AG09319 (cell line): Measurements from ENCODE around the gene S100A5.
A peak's percentile ranks its signal among the peaks of the same experiment; 100 is the strongest.

Experiments
- DNase-seq: peaks from one replicate; pipeline ENCODE4 v3.0.0-alpha.2; 2010; ENCODE audit warnings: low read depth; ENCODE audit errors: extremely low read depth
- CTCF ChIP-seq: IDR thresholded peaks from 2 replicates; pipeline ENCODE4 v1.5.1; 2011; ENCODE audit warnings: low read depth, mild to moderate bottlenecking, inconsistent platforms, low read length, moderate library complexity

The S100A5 gene

DNA sequence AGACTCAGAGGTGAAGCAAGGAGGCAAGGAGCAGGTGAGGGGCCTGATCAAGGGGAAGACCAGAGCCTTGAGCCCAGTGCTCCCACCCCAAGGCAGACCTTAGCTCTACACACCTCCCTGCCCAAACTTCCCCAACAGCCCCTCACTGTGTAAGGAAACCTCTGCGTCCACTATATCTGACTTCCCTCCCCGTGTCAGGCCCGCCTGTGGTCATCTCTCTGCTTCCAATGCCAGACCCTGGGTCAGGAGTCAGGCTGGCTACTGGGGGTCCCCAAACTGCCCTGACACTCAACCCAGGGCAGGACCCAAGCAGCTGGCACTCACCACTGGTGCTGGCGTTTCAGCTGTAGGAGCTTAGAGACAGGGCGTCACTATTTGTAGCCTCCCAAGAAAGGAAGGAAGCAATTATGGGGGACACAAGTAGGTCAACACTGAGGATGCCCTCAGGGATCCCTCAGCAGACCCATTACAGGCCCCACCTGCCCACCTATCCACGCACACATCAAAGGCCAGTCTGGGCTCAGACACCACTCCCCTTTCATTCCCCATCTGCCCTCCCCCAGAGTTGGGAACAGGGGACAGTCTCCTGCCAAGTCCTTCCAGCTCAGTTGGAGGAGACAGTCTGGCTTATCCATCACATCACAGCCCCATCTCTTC lies 9.1 kb upstream of the S100A5 start:
- TF ChIP-seq CTCF = no peak
- DNase-seq = no peak

DNA sequence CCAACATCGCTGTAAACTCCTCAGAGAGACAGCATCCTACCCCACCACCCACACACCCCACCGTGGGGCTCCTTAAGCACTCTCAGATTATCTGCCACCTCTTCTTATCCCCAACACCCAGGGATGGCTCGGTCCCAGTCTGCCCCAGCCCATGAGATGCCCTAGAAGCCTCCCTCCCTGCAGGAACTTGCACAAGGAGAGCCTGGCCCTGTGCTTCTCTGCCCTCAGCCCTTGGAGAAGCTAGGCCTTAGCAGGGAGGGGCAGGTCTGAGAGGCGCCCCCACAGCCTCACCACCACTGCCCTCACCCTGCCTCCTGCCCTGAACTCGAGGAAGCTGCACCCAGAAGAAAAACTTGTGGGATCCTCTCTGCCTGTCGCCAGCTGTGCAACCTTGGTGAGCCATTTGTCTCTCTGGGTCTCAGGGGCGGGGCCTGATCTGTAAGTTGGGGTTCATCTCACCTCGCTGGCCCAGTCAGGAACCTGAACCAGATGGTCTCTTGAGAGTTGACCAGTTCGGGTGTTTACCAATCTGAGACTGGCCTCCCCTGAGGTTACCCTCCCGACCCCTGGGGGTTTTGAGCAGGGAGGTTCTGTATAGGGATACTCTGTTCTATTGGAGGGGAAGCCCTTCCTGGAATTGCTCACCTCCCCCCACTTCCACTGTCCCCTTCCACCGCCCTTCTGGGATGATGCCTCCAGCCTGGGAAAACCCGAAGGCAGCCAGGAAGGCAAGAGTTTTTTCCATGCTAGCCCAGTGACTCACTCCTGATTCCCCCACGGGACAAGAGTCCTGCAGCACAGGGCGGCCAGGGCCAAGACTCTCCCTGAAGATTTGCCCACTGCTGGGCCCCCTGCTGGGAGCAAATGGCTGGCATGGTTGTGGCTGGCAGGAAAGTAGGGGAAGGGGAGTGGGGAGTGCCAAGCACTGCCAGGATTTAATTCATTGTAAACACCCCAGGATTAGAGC lies 8.3 kb upstream of the S100A5 start, which contains the start of gene S100A3:
Gene S100A3, minus strand, starts transcription at position 537 of the 967 bp plus-strand sequence. CDS start 773 bp downstream, outside the sequence.
- DNase-seq = no peak
- peak; percentile 18 for TF ChIP-seq CTCF

- no peak for TF ChIP-seq CTCF
Measured at GRCh38 chr1:153547560-153548551, 7.1 kb upstream of the S100A5 start.

DNA sequence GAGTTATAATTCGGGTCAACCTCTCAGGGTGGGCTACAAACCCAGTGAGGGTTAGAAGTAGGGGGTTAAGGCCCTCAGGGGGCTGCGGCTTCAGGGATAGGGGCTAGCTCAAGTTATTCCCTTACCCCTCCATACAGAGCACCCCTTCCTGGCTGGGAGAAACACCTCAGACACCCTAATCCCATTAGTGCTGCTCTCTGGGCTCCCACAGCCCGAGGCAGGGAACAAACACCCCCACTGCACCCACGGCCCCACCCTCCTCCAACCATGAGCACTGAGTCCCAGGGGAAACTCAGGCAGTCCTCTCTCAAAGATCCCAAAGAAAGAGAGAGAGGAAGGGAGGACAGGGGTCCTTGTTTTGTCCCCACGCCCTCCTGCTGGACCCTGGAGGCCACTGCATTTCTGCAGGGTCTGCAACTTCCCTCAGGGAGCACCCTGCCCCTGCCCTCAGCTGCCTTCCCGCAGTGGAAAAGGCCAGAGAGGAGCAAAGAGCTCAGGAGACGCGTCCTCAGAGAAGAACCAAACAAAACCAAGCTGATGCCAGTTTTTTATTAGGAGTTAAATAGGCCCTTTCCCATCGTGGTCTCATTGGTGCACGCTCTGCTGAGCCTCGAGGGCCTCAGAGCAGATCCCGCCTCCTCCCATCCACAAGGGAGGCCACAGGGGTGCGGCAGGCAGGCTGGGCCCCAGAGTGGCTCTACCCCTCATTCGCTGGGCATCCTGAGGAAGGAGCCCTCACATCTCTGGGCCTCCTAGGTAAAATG lies 6.2 kb upstream of the S100A5 start:
- no peak for TF ChIP-seq CTCF
- no peak for DNase-seq

More at GRCh38 chr1:153547560-153548551, 7.1 kb upstream of the S100A5 start:
- no peak for DNase-seq

GRCh38 chr1:153546371-153546770 lies 5.6 kb upstream of the S100A5 start:
- no peak for DNase-seq

More at GRCh38 chr1:153546371-153546770, 5.6 kb upstream of the S100A5 start:
- TF ChIP-seq CTCF = no peak
